WTC11 (cell line): Measurements from ENCODE around the gene SDK2. TPM values are rescaled to one million over a fixed set of nuclear protein-coding genes. Genes with fewer than 3 reads are reported as not detected.

Source experiments
- ATAC-seq: fragments of 200-7000 bp; cut with Tn5 transposase; 2 replicates; pipeline ENCODE4 v1.10.0; 2021; ENCODE audit warnings: mild to moderate bottlenecking, moderate library complexity
- CTCF ChIA-PET: fragments of 300-600 bp; sonication (Branson Sonifier 250); formaldehyde crosslinking; loops from one replicate; lab custom pipeline; 2021; ENCODE audit warnings: antibody characterized with exemption; lab: Charles Lee
- POLR2A ChIA-PET: fragments of 350-600 bp; sonication (Branson Sonifier 250); formaldehyde crosslinking; loops from one replicate; lab custom pipeline; 2021; ENCODE audit warnings: antibody characterized with exemption; lab: Charles Lee
- DNase-seq: peaks from one replicate; pipeline ENCODE4 v3.0.0; 2021; ENCODE audit warnings: low spot score
- H3K27ac Mint-ChIP-seq: 2 replicates; pipeline ENCODE4 v1.8.0; 2021; ENCODE audit warnings: mixed read lengths
- H3K27me3 Mint-ChIP-seq: 2 replicates; pipeline ENCODE4 v1.8.0; 2021; ENCODE audit warnings: low read depth, mild to moderate bottlenecking, moderate library complexity, mixed read lengths
- H3K36me3 Mint-ChIP-seq: 2 replicates; pipeline ENCODE4 v1.8.0; 2021; ENCODE audit warnings: mixed read lengths
- H3K4me1 Mint-ChIP-seq: 2 replicates; pipeline ENCODE4 v1.8.0; 2022; ENCODE audit warnings: mixed read lengths
- H3K4me3 Mint-ChIP-seq: 2 replicates; pipeline ENCODE4 v1.8.0; 2021; ENCODE audit warnings: mild to moderate bottlenecking, moderate library complexity, mixed read lengths
- H3K9me3 Mint-ChIP-seq: 2 replicates; pipeline ENCODE4 v1.8.0; 2021; ENCODE audit warnings: mixed read lengths
- ESRRA ChIP-seq: sonication (generic); formaldehyde crosslinking; IDR thresholded peaks from 2 replicates; pipeline ENCODE4 v1.8.1; 2022; ENCODE audit warnings: mild to moderate bottlenecking, missing genetic modification reagents, borderline replicate concordance
- GRHL2 ChIP-seq: fragments of 250-450 bp; sonication (Bioruptor Pico); IDR thresholded peaks from 2 replicates; pipeline ENCODE4 v1.8.0; 2022; ENCODE audit warnings: mild to moderate bottlenecking, moderate library complexity; ENCODE audit not compliant: insufficient replicate concordance, severe bottlenecking
- JAZF1 ChIP-seq: fragments of 250-450 bp; sonication (Bioruptor Pico); IDR thresholded peaks from 2 replicates; pipeline ENCODE4 v1.9.0; 2021; ENCODE audit warnings: moderate library complexity, mild to moderate bottlenecking, inconsistent platforms
- JUN ChIP-seq: sonication (generic); formaldehyde crosslinking; IDR thresholded peaks from 2 replicates; pipeline ENCODE4 v1.8.0; 2023; ENCODE audit warnings: mild to moderate bottlenecking, missing genetic modification reagents
- NR1H2 ChIP-seq: sonication (generic); formaldehyde crosslinking; IDR thresholded peaks from 2 replicates; pipeline ENCODE4 v1.9.0; 2021; ENCODE audit warnings: mild to moderate bottlenecking, moderate library complexity, missing genetic modification reagents
- SMAD3 ChIP-seq: sonication (generic); formaldehyde crosslinking; IDR thresholded peaks from 2 replicates; pipeline ENCODE4 v1.8.0; 2022; ENCODE audit warnings: missing genetic modification reagents, mild to moderate bottlenecking, borderline replicate concordance
- TEAD1 ChIP-seq: sonication (generic); formaldehyde crosslinking; IDR thresholded peaks from 2 replicates; pipeline ENCODE4 v1.8.0; 2022; ENCODE audit warnings: mild to moderate bottlenecking, missing genetic modification reagents
- TP53 ChIP-seq: sonication (generic); formaldehyde crosslinking; IDR thresholded peaks from 2 replicates; pipeline ENCODE4 v1.8.1; 2023; ENCODE audit warnings: mild to moderate bottlenecking, missing genetic modification reagents
- ZNF121 ChIP-seq: sonication (generic); formaldehyde crosslinking; IDR thresholded peaks from 2 replicates; pipeline ENCODE4 v1.8.0; 2023; ENCODE audit warnings: missing genetic modification reagents
- ZNF138 ChIP-seq: sonication (generic); formaldehyde crosslinking; conservative IDR thresholded peaks from 2 replicates; pipeline ENCODE4 v1.8.1; 2022; ENCODE audit warnings: mild to moderate bottlenecking, moderate library complexity, missing genetic modification reagents
- ZNF232 ChIP-seq: sonication (generic); formaldehyde crosslinking; IDR thresholded peaks from 2 replicates; pipeline ENCODE4 v1.8.0; 2022; ENCODE audit warnings: mild to moderate bottlenecking, missing genetic modification reagents
- total RNA-seq: library from RNA; stranded (reverse); gene quantifications from 3 replicates; pipeline ENCODE4 v1.2.3, GENCODE V29; 2021
- TF ChIP-seq, protein P1 (sequence below): fragments of 250-450 bp; sonication (Bioruptor Pico); conservative IDR thresholded peaks from 2 replicates; pipeline ENCODE4 v1.9.0; 2021; ENCODE audit warnings: mild to moderate bottlenecking
- TF ChIP-seq, protein P2 (sequence below): sonication (generic); formaldehyde crosslinking; IDR thresholded peaks from 2 replicates; pipeline ENCODE4 v1.8.0; 2023; ENCODE audit warnings: missing genetic modification reagents, mild to moderate bottlenecking, borderline replicate concordance
- TF ChIP-seq, protein P3 (sequence below): sonication (generic); formaldehyde crosslinking; IDR thresholded peaks from 2 replicates; pipeline ENCODE4 v1.8.0; 2022; ENCODE audit warnings: missing genetic modification reagents
- TF ChIP-seq, protein P4 (sequence below): sonication (generic); formaldehyde crosslinking; conservative IDR thresholded peaks from 2 replicates; pipeline ENCODE4 v1.8.1; 2022; ENCODE audit warnings: mild to moderate bottlenecking, missing genetic modification reagents
- TF ChIP-seq, protein P5 (sequence below): sonication (generic); formaldehyde crosslinking; IDR thresholded peaks from 2 replicates; pipeline ENCODE4 v1.8.1; 2022; ENCODE audit warnings: missing genetic modification reagents, borderline replicate concordance
- TF ChIP-seq, protein P6 (sequence below): sonication (generic); formaldehyde crosslinking; IDR thresholded peaks from 2 replicates; pipeline ENCODE4 v1.8.1; 2023; ENCODE audit warnings: mild to moderate bottlenecking, missing genetic modification reagents, moderate library complexity
- TF ChIP-seq, protein P7 (sequence below): sonication (generic); formaldehyde crosslinking; IDR thresholded peaks from 2 replicates; pipeline ENCODE4 v1.8.0; 2022; ENCODE audit warnings: mild to moderate bottlenecking, missing genetic modification reagents

The SDK2 gene
- total RNA-seq, 1 experiment from 2014 or later = 14.8 TPM

DNA sequence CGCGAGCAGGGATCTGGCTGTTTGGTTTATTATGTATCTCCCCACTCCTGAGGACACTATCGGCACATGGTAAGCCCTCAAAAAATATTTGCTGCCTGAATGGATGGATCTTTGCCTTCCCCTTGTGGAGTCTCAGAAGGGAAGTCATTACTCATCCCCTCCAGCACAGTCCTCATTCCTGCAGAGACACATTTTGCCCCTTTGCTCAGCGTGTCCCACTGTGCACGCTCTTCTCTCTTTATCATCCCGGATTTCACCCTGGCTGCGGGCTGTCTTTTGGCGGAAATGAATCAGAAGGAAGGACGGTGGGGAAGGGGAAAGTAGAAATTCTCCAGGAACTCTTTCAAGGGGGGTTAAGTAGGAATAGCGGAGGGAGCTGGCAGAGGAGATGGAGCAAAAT, 207.3 kb downstream of the SDK2 start:
- peaks cover 6% of the 10 kb centered on the region; the same call in 1 of the 2 replicates for H3K36me3 Mint-ChIP-seq
- H3K9me3 Mint-ChIP-seq = peaks cover 5% of the 10 kb centered on the region
- H3K27me3 Mint-ChIP-seq = no peaks in the 10 kb centered on the region
- TF ChIP-seq TP53 = no peak
- no peak for TF ChIP-seq NR1H2 (CRISPR knock-in tag)
- no peak for TF ChIP-seq GRHL2 (CRISPR knock-in tag)
- no peak for TF ChIP-seq ZNF121
- no peak for TF ChIP-seq SMAD3
- no peak for TF ChIP-seq ZNF138 (CRISPR knock-in tag)
- TF ChIP-seq, protein P1, sequence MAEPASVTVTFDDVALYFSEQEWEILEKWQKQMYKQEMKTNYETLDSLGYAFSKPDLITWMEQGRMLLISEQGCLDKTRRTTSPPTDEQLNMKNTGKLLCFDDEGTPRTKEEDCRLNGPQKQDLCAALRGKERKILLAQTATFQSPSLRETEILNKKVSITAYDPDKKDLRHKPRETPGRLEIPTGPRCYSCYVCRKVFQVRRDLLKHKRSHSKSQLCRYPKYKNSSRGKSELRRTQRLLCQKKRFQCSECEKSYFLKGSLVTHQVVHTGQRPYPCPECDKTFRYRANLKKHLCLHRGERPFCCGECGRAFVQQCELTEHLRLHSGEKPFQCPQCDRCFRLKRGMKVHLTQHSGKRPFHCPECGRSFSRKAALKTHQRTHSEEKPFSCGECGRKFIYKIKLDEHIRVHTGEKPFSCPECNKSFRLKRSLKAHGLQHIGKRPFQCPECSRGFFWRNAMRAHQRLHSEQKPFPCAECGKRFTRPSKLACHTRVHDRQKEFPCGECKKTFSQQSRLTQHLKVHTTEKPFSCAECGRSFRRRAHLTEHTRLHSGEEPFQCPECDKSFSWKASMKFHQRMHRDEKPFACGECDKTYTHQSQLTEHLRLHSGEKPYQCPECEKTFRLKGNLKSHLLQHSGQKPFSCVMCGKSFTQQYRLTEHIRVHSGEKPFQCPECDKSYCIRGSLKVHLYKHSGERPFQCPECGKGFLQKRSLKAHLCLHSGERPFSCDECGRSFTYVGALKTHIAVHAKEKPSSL = no peak
- TF ChIP-seq, protein P2, sequence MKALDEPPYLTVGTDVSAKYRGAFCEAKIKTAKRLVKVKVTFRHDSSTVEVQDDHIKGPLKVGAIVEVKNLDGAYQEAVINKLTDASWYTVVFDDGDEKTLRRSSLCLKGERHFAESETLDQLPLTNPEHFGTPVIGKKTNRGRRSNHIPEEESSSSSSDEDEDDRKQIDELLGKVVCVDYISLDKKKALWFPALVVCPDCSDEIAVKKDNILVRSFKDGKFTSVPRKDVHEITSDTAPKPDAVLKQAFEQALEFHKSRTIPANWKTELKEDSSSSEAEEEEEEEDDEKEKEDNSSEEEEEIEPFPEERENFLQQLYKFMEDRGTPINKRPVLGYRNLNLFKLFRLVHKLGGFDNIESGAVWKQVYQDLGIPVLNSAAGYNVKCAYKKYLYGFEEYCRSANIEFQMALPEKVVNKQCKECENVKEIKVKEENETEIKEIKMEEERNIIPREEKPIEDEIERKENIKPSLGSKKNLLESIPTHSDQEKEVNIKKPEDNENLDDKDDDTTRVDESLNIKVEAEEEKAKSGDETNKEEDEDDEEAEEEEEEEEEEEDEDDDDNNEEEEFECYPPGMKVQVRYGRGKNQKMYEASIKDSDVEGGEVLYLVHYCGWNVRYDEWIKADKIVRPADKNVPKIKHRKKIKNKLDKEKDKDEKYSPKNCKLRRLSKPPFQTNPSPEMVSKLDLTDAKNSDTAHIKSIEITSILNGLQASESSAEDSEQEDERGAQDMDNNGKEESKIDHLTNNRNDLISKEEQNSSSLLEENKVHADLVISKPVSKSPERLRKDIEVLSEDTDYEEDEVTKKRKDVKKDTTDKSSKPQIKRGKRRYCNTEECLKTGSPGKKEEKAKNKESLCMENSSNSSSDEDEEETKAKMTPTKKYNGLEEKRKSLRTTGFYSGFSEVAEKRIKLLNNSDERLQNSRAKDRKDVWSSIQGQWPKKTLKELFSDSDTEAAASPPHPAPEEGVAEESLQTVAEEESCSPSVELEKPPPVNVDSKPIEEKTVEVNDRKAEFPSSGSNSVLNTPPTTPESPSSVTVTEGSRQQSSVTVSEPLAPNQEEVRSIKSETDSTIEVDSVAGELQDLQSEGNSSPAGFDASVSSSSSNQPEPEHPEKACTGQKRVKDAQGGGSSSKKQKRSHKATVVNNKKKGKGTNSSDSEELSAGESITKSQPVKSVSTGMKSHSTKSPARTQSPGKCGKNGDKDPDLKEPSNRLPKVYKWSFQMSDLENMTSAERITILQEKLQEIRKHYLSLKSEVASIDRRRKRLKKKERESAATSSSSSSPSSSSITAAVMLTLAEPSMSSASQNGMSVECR = no peak
- DNase-seq (no peak), ATAC-seq (no peak)
- ChIA-PET POLR2A (no interaction called here), CTCF (no interaction called here)
- no peak overlapping the region for H3K27ac Mint-ChIP-seq
- H3K4me1 Mint-ChIP-seq = no peaks in the 10 kb centered on the region
- H3K4me3 Mint-ChIP-seq = no peak overlapping the region

DNA sequence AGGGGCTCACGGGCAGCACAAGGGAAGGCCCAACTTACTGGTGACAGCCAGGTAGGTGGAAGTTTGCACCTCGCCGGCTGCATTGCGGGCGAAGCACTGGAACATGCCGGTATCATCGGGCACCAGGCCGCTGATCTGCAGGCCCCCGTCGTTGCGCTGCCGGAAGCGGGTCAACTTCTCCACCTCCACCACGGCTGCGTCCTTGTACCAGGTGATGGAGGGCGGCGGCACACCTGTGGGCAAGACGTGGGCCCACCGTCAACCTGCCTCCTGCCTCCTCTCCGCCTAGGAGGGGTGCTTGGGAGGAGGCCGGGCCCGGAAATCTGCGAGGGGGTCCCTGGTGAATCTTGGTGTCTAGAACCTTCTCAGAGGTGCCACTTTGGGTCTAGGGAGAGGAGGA, 208.8 kb downstream of the SDK2 start:
- POLR2A ChIA-PET = no interaction called here
- DNase-seq (no peak), ATAC-seq (no peak)
- Mint-ChIP-seq H3K4me1 (peaks cover 8% of the 10 kb centered on the region), H3K9me3 (no peaks in the 10 kb centered on the region), H3K4me3 (no peak overlapping the region), H3K36me3 (0 out of 2 replicates have a peak, but pooled peaks cover 3% of the 10 kb centered on the region), H3K27ac (no peak overlapping the region), H3K27me3 (no peaks in the 10 kb centered on the region)
- CTCF ChIA-PET = interaction anchor here (0.9 to 1.1 kb wide), 2 partner anchors 144 to 160 kb away, joined by 3 read pairs; no protein-coding TSS in a partner anchor
- TF ChIP-seq ESRRA (CRISPR knock-in tag) = no peak
- TF ChIP-seq SMAD3 = no peak
- TF ChIP-seq ZNF232 = no peak
- TF ChIP-seq, protein P3, sequence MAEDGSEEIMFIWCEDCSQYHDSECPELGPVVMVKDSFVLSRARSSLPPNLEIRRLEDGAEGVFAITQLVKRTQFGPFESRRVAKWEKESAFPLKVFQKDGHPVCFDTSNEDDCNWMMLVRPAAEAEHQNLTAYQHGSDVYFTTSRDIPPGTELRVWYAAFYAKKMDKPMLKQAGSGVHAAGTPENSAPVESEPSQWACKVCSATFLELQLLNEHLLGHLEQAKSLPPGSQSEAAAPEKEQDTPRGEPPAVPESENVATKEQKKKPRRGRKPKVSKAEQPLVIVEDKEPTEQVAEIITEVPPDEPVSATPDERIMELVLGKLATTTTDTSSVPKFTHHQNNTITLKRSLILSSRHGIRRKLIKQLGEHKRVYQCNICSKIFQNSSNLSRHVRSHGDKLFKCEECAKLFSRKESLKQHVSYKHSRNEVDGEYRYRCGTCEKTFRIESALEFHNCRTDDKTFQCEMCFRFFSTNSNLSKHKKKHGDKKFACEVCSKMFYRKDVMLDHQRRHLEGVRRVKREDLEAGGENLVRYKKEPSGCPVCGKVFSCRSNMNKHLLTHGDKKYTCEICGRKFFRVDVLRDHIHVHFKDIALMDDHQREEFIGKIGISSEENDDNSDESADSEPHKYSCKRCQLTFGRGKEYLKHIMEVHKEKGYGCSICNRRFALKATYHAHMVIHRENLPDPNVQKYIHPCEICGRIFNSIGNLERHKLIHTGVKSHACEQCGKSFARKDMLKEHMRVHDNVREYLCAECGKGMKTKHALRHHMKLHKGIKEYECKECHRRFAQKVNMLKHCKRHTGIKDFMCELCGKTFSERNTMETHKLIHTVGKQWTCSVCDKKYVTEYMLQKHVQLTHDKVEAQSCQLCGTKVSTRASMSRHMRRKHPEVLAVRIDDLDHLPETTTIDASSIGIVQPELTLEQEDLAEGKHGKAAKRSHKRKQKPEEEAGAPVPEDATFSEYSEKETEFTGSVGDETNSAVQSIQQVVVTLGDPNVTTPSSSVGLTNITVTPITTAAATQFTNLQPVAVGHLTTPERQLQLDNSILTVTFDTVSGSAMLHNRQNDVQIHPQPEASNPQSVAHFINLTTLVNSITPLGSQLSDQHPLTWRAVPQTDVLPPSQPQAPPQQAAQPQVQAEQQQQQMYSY = no peak
- TF ChIP-seq, protein P4, sequence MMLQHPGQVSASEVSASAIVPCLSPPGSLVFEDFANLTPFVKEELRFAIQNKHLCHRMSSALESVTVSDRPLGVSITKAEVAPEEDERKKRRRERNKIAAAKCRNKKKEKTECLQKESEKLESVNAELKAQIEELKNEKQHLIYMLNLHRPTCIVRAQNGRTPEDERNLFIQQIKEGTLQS (CRISPR knock-in tag) = no peak
- no peak for TF ChIP-seq TEAD1 (CRISPR knock-in tag)
- no peak for TF ChIP-seq JAZF1 (CRISPR knock-in tag)
- TF ChIP-seq, protein P5, sequence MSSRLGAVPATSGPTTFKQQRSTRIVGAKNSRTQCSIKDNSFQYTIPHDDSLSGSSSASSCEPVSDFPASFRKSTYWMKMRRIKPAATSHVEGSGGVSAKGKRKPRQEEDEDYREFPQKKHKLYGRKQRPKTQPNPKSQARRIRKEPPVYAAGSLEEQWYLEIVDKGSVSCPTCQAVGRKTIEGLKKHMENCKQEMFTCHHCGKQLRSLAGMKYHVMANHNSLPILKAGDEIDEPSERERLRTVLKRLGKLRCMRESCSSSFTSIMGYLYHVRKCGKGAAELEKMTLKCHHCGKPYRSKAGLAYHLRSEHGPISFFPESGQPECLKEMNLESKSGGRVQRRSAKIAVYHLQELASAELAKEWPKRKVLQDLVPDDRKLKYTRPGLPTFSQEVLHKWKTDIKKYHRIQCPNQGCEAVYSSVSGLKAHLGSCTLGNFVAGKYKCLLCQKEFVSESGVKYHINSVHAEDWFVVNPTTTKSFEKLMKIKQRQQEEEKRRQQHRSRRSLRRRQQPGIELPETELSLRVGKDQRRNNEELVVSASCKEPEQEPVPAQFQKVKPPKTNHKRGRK (CRISPR knock-in tag) = no peak
- TF ChIP-seq, protein P1 = no peak
- TF ChIP-seq NR1H2 (CRISPR knock-in tag) = no peak
- no peak for TF ChIP-seq JUN (CRISPR knock-in tag)
- TF ChIP-seq, protein P6, sequence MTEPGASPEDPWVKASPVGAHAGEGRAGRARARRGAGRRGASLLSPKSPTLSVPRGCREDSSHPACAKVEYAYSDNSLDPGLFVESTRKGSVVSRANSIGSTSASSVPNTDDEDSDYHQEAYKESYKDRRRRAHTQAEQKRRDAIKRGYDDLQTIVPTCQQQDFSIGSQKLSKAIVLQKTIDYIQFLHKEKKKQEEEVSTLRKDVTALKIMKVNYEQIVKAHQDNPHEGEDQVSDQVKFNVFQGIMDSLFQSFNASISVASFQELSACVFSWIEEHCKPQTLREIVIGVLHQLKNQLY (CRISPR knock-in tag) = no peak
- TF ChIP-seq ZNF138 (CRISPR knock-in tag) = no peak
- TF ChIP-seq, protein P7, sequence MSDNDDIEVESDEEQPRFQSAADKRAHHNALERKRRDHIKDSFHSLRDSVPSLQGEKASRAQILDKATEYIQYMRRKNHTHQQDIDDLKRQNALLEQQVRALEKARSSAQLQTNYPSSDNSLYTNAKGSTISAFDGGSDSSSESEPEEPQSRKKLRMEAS (CRISPR knock-in tag) = no peak
